ENCODE data around the gene DNAJC5. TPM values are rescaled to one million over a fixed set of nuclear protein-coding genes. Genes with fewer than 3 reads are reported as not detected.
A peak's percentile ranks its signal among the peaks of the same experiment; 100 is the strongest.

DNAJC5 gene
- total and polyA plus RNA-seq, 9 of the 15 experiments (the other 6 are each of a cell fraction or from before 2014, with no cell fraction given): 0.95 to 42.8 (median 23.4) TPM

DNA sequence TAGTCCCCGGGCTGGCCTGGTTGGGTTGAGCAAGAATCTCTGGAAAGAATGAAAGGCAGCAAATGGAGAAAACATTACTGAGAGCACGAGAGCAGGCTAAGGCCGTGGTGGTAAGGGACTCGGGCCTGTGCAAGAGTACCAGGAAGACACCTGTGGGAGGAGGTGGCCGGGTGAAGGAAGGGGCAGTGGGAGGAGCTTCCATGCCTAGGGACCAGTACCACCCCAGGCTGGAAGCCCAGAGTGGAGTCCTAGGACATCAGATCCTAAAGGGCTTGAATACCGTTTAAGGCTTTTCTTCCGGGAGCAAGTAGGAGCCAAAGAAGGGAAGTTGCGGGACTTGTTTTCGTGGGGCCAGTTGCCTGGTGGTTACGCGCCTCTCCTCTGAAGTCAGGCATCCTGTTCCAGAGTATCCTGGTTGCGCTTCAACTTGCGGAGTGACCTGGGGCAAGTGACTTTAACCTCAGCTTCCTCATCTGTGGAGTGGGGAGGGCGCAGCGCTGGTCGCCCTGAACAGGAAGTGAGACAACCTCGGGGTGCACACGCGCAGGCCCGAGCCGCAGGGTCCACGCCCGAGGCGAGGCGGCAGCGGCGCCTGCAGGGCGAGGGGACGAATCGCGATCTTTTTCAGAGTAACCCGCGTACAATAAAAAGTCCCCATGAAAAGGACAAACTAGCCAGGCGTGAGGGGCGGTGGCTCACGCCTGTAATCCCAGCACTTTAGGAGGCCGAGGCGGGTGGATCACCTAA lies 31.0 kb upstream of the DNAJC5 start (continued):
- peak in 1 of 2 experiments; percentile 52; a peak in 1 of 4 replicates for TF ChIP-seq ETV6 (IDR thresholded peaks at IDR 0.05; ENCODE audit: borderline replicate concordance in 1 of 2, low read depth in 2 of 2, low read length in 1 of 2)
- no peak for TF ChIP-seq ETV6 (CRISPR knock-in tag; IDR thresholded peaks at IDR 0.05; ENCODE audit: borderline replicate concordance)
- no peak for TF ChIP-seq ZNF124 (CRISPR knock-in tag; IDR thresholded peaks at IDR 0.05)
- no peak for TF ChIP-seq ZNF217 (CRISPR knock-in tag; IDR thresholded peaks at IDR 0.05)
- TF ChIP-seq, protein P1, sequence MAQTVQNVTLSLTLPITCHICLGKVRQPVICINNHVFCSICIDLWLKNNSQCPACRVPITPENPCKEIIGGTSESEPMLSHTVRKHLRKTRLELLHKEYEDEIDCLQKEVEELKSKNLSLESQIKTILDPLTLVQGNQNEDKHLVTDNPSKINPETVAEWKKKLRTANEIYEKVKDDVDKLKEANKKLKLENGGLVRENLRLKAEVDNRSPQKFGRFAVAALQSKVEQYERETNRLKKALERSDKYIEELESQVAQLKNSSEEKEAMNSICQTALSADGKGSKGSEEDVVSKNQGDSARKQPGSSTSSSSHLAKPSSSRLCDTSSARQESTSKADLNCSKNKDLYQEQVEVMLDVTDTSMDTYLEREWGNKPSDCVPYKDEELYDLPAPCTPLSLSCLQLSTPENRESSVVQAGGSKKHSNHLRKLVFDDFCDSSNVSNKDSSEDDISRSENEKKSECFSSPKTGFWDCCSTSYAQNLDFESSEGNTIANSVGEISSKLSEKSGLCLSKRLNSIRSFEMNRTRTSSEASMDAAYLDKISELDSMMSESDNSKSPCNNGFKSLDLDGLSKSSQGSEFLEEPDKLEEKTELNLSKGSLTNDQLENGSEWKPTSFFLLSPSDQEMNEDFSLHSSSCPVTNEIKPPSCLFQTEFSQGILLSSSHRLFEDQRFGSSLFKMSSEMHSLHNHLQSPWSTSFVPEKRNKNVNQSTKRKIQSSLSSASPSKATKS (CRISPR knock-in tag; IDR thresholded peaks at IDR 0.05): no peak
- peak; percentile 40 for TF ChIP-seq HNRNPLL (IDR thresholded peaks at IDR 0.05; ENCODE audit: low read depth, low read length, poor library complexity, severe bottlenecking)
- TF ChIP-seq SAFB (IDR thresholded peaks at IDR 0.05; ENCODE audit: borderline replicate concordance, low read depth, low read length): peak; percentile 61; the same call in 1 of the 2 replicates
- TF ChIP-seq, protein P2, sequence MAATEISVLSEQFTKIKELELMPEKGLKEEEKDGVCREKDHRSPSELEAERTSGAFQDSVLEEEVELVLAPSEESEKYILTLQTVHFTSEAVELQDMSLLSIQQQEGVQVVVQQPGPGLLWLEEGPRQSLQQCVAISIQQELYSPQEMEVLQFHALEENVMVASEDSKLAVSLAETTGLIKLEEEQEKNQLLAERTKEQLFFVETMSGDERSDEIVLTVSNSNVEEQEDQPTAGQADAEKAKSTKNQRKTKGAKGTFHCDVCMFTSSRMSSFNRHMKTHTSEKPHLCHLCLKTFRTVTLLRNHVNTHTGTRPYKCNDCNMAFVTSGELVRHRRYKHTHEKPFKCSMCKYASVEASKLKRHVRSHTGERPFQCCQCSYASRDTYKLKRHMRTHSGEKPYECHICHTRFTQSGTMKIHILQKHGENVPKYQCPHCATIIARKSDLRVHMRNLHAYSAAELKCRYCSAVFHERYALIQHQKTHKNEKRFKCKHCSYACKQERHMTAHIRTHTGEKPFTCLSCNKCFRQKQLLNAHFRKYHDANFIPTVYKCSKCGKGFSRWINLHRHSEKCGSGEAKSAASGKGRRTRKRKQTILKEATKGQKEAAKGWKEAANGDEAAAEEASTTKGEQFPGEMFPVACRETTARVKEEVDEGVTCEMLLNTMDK (IDR thresholded peaks at IDR 0.05; ENCODE audit: borderline replicate concordance, insufficient read depth, low read depth, low read length, poor library complexity, severe bottlenecking): peak; percentile 38
- TF ChIP-seq HMG20B (CRISPR knock-in tag; IDR thresholded peaks at IDR 0.05): no peak
- TF ChIP-seq, protein P3, sequence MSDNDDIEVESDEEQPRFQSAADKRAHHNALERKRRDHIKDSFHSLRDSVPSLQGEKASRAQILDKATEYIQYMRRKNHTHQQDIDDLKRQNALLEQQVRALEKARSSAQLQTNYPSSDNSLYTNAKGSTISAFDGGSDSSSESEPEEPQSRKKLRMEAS (CRISPR knock-in tag; IDR thresholded peaks at IDR 0.05): peak; percentile 85
- TF ChIP-seq TARDBP (IDR thresholded peaks at IDR 0.05): peak; percentile 71; the same call in 1 of the 2 replicates
- TF ChIP-seq PHF8 (IDR thresholded peaks at IDR 0.05; ENCODE audit: borderline replicate concordance, low read length): peak; percentile 32; the same call in 1 of the 2 replicates
- TF ChIP-seq, protein P4, sequence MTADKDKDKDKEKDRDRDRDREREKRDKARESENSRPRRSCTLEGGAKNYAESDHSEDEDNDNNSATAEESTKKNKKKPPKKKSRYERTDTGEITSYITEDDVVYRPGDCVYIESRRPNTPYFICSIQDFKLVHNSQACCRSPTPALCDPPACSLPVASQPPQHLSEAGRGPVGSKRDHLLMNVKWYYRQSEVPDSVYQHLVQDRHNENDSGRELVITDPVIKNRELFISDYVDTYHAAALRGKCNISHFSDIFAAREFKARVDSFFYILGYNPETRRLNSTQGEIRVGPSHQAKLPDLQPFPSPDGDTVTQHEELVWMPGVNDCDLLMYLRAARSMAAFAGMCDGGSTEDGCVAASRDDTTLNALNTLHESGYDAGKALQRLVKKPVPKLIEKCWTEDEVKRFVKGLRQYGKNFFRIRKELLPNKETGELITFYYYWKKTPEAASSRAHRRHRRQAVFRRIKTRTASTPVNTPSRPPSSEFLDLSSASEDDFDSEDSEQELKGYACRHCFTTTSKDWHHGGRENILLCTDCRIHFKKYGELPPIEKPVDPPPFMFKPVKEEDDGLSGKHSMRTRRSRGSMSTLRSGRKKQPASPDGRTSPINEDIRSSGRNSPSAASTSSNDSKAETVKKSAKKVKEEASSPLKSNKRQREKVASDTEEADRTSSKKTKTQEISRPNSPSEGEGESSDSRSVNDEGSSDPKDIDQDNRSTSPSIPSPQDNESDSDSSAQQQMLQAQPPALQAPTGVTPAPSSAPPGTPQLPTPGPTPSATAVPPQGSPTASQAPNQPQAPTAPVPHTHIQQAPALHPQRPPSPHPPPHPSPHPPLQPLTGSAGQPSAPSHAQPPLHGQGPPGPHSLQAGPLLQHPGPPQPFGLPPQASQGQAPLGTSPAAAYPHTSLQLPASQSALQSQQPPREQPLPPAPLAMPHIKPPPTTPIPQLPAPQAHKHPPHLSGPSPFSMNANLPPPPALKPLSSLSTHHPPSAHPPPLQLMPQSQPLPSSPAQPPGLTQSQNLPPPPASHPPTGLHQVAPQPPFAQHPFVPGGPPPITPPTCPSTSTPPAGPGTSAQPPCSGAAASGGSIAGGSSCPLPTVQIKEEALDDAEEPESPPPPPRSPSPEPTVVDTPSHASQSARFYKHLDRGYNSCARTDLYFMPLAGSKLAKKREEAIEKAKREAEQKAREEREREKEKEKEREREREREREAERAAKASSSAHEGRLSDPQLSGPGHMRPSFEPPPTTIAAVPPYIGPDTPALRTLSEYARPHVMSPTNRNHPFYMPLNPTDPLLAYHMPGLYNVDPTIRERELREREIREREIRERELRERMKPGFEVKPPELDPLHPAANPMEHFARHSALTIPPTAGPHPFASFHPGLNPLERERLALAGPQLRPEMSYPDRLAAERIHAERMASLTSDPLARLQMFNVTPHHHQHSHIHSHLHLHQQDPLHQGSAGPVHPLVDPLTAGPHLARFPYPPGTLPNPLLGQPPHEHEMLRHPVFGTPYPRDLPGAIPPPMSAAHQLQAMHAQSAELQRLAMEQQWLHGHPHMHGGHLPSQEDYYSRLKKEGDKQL (CRISPR knock-in tag; IDR thresholded peaks at IDR 0.05; ENCODE audit: borderline replicate concordance): no peak
- TF ChIP-seq, protein P5, sequence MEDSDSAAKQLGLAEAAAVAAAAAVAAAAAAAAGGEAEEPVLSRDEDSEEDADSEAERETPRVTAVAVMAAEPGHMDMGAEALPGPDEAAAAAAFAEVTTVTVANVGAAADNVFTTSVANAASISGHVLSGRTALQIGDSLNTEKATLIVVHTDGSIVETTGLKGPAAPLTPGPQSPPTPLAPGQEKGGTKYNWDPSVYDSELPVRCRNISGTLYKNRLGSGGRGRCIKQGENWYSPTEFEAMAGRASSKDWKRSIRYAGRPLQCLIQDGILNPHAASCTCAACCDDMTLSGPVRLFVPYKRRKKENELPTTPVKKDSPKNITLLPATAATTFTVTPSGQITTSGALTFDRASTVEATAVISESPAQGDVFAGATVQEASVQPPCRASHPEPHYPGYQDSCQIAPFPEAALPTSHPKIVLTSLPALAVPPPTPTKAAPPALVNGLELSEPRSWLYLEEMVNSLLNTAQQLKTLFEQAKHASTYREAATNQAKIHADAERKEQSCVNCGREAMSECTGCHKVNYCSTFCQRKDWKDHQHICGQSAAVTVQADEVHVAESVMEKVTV (CRISPR knock-in tag; IDR thresholded peaks at IDR 0.05): peak; percentile 97
- no peak for TF ChIP-seq TRIM24 (IDR thresholded peaks at IDR 0.05)
